HG02798 (cell line): ENCODE data around the gene VMAC.

Experiments
- ATAC-seq: cut with Tn5 transposase; IDR thresholded peaks from one replicate; pipeline ENCODE4 v1.9.1; 2021; ENCODE audit warnings: mild to moderate bottlenecking; ENCODE audit not compliant: unreplicated experiment, poor library complexity

Gene VMAC

DNA sequence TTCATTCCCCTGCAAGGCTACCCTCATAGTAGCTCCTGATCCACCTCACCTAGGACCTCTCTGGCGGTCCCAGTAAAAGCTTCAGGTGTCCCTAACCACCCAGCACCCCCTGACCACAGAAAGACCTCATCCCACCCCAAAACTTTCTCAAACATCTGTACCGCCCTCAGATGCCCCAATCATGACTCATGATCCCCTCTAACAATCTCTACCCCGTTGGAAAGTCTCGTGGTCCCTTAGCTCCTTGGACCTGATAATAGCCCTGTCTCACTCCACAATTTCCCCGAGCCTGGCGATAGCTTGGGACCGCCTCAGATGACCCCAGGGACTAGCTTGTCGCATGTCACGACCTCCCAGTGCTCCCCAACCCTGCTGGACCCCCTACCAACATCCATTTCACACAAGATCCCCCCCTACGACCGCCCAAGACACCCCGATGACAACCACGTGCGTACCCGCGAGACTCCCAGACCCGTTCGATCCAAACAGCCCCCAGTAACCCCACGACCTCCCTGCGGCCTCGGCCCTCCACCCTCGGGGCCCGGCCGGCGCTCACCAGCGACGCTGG, 1.5 kb upstream of the VMAC start:
- ATAC-seq: no peak

DNA sequence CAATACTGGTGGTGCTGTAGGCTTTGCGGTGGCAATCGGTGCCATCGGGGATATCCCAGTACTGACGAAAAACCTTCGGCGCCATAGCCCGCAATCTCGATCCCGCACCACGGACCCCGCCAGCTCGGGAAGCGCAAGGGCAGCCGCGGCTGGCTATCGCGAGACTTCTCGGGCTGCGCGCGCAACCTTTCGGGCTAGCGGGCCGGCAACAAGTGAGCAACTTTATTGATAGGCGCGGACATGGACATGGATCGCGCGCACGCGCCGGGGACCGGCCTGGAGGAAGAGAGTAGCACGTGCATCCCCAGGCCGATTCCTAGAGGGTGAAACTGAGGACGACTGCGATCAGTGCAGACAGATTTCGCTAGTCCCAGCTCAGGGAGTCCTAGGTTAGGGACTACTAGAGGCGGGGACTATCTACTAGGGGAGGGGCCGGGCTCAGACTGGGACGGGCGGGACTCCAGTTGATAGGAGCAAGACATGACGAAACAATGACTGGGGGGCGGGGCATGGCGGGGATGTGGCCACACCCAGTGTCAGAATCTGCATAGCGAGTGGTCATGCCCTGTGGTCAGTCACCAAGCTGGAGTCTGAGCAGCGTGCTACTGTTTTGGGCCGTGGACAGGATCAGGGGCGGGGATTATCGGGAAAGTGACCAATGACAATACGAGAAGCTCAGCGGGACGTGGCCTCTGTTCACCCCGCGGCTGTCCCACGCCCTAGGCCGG, 884 bp upstream of the VMAC start, which contains the start of gene NDUFA11:
TSS of gene NDUFA11 (minus strand) at position 167 of the 728 bp plus-strand sequence. CDS start at position 85, 82 bp downstream.
- peak; percentile 41 for ATAC-seq

DNA sequence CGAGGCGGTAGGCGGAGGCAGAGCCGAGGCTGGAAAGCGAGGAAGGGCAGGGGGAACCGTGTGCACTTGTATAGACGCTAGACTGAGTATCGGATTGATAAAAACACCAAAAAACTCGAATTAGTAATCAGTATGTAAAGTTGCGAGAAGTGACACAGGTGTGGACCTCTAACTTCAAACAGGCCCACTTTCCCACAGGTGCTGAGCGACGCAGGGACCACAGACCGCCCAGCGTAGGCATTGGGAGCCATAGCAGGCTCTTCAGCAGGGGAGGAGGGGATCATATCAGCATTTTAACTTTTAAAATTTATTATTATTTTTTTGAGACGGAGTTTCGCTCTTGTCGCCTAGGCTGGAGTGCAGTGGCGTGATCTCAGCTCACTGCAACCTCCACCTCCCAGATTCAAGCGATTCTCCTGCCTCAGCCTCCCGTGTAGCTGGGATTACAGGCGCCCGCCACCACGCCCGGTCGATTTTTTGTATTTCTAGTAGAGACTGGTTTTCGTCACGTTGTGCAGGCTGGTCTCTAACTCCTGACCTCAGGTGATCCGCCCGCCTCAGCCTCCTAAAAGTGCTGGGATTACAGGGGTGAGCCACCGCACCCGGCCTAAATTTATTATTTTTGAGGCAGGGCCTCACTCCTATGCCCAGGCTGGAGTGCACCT, 574 bp downstream of the VMAC start:
- ATAC-seq: no peak

DNA sequence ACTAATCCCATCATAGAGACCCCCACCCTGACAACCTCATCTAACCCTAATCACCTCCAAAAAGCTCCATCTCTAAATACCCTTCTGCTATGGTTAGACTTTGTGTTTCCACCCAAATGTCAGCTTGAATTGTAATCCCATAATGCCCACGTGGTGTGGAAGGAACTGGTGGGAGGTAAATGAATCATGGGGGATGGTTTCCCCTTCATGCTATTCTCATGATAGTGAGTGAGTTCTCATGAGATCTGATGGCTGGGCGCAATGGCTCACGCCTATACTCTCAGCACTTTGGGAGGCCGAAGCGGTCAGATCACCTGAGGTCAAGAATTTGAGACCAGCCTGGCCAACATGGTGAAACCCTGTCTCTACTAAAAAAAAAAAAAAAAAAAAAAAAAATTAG, 2.6 kb downstream of the VMAC start:
- ATAC-seq: no peak

DNA sequence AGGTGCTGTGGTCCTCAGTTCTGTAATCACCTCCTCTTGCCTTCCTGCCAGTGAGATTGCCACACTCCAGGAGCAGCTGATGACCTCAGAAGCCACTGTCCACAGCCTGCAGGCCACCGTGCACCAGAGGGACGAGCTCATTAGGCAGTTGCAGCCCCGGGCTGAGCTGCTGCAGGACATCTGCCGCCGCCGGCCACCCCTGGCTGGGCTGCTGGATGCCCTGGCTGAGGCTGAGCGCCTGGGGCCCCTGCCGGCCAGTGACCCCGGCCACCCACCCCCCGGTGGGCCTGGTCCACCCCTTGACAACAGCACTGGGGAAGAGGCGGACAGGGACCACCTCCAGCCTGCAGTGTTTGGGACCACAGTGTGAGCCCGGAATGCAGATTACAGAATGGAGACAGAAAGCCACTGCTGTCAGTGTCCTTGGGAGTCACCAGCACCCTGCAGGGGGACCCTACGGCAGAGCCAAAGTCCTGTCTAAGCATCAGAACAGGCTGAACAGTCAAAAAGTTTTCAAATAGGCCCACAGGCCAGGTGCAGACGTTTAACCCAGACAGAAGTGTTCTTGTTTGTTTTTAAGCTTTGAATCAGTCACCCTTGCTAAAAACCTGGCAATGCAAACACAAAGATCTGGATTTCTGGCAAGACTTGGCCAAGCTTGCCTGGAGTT, 4.2 kb downstream of the VMAC start:
- ATAC-seq: no peak

DNA sequence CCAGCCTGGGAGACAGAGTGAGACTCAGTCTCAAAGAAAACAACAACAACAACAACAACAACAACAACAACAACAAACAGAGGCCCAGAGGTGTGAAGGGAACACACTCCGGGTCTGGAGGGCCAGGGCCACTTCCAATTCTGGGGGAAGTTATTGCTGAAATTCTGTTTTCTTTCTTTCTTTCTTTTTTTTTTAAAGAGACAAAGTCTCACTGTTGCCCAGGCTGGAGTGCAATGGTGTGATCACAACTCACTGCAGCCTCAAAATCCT, 5.9 kb downstream of the VMAC start:
- ATAC-seq: no peak

DNA sequence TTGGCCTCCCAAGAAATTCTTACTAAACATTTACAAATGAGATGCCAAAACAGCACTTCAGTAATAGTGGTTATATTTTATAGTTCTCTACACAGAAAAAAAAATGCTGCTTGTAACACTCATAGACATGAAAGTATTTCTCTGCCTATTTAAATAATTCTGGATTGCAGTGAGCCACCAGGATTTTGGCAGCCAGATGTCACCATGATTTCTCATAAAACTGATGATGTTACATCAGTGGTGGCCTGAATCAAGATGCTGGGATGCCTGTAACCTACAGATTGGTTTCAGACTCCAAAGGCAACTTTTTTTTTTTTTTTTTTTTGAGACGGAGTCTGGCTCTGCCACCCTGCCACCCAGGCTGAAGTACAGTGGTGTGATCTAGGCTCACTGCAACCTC, 6.7 kb downstream of the VMAC start:
- no peak for ATAC-seq

DNA sequence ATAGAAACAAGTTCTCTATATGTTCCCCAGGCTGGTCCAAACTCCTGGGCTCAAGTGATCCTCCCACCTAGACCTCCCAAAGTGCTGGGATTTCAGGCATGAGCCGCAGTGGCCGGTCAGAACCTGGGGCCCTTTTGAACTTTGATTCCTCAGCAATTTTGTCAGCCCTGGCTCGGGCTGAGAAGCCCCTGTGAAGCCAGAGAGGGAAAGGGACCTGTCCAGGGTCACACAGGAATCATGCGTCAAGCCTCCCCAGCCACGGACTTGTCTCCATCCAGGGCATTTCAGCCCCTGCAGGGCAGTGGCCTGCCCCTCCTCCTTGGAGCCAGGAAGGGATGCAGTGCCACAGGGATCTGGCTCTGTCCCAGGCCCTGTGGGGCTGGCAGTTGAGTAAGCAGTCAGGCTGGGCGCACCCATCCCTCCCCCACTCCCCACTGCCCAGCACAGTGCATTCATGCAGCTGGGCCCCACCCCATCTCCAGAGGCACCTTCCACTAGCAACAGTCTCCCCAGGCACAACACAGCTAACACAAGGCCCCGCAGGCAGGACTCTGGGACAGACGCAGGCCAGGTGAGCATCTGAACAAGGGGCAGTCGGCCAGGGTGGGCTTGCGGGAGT, 9.2 kb downstream of the VMAC start, which contains the start of gene CAPS:
TSS of gene CAPS (plus strand) at position 516 of the 619 bp plus-strand sequence. CDS start 153 bp downstream, outside the sequence.
- ATAC-seq: no peak

DNA sequence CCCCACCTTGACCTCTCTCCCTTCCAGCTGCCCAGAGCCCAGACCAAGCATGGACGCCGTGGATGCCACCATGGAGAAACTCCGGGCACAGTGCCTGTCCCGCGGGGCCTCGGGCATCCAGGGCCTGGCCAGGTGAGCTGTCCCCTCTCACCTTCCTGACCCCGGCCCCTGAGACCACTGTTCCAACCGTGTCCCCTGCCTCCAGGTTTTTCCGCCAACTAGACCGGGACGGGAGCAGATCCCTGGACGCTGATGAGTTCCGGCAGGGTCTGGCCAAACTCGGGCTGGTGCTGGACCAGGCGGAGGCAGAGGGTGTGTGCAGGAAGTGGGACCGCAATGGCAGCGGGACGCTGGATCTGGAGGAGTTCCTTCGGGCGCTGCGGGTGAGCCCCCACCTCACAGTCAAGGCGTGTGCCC, 9.7 kb downstream of the VMAC start:
- ATAC-seq: no peak

DNA sequence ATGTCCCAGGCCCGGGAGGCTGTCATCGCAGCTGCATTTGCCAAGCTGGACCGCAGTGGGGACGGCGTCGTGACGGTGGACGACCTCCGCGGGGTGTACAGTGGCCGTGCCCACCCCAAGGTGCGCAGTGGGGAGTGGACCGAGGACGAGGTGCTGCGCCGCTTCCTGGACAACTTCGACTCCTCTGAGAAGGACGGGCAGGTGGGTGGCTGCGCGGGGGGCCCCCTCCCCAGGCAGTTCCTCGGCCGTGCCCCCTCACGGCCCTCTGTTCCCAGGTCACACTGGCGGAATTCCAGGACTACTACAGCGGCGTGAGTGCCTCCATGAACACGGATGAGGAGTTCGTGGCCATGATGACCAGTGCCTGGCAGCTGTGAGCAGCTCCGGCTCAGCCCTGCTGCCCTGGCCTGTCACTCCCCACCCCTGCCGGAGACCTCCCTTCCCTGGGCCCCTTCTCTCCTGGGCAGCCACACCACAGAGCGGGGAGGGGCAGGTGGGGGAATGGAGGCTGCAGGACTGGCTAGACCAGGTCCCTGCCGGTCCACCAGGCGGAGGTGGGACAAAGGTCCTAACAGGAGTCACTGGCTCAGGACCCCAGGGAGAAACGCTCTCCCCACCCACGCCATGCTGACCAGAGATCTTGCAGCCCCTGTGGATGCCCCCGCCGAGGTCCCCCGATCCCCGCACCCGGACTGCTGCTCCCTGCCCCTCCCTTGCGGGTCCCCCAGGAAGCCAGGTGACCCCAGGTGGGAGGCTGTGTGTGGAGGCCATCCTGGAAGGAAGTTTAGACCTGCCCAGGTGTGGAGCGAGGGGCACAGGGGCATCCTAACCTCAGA, 10.5 kb downstream of the VMAC start:
- no peak for ATAC-seq

DNA sequence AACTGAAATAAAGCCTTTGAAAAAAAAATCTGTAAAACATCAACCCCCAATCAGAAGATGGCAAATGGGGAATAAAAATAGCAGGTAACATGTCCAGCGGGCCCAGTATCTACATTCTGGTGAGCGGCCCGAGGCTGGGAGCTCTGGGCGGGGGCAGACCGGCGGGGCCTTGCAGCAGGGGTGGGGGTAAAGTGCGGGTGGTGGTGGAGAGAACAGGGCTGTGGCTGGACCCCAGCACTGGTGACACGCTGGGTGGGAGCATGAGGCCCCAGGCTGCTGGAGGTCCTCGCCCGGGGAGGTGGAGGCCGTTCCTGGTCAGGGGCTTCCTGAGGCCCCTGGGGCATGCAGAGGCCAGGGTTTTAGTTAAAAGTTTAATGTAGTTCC, 11.1 kb downstream of the VMAC start:
- no peak for ATAC-seq

DNA sequence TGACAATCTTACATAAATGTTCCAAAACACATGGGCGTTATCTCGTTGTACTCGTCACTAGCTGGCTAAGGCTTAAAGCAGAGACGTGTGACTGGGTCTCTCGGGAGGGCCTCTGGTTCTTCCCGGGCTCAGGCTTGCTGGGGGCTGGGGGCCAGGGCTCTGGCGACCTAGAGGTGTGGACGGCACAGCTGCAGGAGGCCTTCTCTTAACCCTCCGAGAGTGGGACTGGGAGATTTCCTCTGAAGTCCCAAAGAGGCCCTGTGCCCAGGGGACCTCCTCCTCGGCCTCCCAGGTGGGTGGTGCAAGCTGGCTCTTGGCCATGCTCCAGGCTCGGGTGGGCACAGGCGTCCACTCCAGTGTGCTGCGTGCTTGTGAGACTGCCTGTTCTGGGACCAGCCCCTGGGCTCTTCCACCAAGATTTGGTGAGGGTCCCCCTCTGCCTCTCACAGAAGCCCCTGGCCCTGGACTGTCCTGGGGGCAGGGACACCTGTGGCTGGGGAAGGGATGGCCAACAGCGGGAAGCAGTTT, 11.6 kb downstream of the VMAC start:
- ATAC-seq: no peak

DNA sequence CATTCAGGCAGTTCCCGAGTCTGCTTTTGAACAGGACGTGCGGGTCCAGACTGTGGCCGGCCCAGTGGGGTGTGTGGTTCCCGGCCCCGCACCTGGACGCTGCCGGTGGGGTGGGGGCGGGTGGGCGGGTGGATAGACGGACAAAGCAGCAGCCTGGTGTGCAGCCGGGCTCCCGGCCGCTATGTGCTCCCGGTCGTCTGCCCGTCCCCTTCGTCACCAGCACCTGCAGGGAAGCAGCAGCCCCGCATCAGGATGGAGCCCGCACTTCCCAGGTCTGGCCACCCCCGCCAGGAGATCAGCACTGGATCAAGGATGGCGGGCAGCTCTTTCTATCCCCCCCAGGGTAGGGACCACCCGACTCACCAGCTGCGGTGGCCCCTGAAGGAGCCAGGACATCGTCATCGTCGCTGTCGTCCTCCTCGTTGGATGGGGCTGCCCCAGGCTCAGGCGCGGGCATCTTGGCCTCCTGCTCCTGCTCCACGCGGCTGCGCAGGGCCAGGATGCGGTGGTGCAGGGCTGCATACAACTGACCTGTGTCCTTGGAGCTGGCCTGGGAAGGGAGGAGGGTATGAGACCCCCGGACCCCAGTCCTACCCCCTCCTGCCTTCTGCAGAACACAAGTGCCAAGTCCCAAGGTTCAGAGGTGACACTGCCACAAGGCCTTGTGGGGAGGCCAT, 12.9 kb downstream of the VMAC start:
- no peak for ATAC-seq

DNA sequence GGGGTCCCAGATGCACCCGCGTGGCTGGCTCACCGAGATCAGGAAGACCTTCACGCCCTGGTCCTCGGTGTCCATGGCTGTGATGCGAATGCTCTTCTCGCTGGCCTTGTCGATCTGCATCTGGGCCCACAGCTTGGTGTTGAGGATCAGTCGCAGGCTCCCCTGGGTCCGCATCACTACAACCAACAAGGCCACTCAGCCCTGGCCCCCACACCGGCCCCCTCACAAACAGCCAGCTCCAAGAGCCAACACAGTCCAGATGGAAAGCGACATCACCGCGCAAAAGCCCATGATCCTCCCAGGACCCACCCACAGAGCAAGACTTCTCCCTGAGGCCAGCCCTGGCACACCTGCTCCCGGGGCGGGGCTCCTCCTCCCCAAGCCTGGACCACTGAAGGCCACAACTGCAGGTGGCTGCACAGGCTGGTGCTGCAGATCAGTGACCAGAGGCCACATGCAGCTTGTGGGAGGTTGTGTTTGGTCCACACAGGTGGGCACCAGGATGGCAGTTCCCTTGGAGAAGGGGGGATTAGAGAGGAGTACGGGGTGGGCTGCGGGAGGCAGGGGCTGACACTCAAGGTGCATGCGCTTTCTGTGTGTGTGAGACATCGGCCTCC, 13.9 kb downstream of the VMAC start:
- no peak for ATAC-seq

DNA sequence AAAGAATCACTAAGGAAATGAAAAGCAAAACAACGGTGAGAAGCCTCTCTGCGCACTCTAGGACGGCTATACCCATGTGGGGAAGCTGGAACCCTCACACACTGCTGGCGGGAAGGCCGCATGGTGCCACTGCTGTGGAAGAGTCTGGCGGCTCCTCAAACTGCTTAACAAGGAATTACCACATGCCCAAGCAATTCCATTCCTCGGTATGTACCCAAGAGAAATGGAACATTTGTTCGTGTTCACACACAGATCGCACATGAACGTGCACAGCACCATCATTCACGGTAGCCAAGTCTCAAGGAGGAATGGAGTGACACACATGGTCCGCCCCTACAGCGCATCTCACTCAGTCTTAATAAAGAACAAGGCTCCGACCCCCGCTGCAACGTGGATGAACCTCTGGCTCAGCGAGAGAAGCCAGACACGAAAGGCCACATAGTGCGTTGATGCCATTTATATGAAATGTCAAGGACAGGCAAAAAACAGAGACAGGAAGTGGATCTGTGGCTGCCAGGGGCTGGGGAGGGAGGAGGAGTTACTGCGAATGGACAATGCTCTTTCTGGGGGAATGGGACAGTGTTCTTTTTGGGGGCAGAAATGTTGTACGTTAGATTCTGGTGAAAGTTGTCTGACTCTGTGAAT, 17.0 kb downstream of the VMAC start:
- no peak for ATAC-seq

DNA sequence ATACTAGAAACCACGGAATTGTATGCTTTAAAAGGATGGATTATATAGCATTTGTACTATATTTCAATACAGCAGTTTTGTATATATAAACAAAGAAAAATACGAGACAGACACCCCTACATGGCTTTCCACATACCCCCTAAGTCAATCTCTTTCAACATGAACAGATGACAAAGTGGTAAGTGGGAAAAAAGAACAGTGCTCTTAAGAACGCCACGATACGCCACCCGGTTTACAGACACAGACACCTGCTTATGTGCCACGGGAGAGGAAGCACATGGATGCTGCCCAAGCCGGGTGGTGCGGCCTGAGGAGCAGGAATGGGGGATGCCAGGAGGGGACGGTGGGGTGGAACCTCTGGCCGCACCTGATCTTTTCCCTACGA, 17.5 kb downstream of the VMAC start:
- ATAC-seq: no peak

DNA sequence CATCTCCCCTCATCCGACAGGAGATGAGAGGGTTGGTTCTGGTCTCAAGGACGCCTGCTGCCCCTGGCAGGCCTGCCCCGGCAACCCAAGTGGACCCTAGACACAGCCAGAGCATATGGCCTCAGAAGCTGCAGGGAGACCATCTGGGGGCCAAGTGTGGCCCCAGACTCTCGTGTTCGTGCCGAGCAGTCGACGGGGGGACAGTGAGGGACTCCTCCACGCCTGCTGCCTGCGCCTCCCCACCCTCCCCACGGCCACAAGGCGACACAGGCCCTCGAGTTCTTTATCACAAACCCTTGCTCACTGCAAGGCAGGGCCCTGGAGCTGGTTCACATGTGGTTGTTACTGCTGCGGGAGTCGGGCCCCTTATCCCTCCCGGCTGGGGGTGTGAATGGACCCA, 18.7 kb downstream of the VMAC start:
- ATAC-seq: no peak

DNA sequence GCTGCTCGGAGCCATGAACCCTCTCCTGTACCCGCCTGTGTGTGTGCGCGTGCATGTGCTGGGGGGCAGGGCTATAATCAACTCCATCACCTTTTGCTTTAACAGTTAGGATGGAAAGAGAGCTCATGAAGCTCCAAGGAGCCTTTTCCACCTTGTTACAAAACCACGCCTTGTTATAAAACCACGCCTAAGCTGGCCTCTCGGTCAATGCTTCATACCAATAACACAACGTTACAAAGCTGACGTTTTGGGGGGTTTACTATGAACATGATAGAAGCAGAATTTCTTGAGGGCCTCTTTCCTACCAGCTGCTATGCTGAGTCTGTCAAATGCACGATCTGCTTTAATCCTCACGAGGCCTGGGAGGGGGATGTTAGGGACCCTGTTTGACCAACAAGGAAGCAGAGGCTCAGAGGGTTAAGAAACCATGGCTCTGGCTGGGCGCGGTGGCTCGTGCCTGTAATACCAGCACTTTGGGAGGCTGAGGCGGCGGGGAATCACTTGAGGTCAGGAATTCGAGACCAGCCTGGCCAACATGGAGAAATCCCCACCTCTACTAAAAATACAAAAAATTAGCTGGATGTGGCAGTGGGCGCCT, 21.3 kb downstream of the VMAC start:
- ATAC-seq: no peak
